Measurements from ENCODE around the gene BCLAF1.

Gene BCLAF1, protein sequence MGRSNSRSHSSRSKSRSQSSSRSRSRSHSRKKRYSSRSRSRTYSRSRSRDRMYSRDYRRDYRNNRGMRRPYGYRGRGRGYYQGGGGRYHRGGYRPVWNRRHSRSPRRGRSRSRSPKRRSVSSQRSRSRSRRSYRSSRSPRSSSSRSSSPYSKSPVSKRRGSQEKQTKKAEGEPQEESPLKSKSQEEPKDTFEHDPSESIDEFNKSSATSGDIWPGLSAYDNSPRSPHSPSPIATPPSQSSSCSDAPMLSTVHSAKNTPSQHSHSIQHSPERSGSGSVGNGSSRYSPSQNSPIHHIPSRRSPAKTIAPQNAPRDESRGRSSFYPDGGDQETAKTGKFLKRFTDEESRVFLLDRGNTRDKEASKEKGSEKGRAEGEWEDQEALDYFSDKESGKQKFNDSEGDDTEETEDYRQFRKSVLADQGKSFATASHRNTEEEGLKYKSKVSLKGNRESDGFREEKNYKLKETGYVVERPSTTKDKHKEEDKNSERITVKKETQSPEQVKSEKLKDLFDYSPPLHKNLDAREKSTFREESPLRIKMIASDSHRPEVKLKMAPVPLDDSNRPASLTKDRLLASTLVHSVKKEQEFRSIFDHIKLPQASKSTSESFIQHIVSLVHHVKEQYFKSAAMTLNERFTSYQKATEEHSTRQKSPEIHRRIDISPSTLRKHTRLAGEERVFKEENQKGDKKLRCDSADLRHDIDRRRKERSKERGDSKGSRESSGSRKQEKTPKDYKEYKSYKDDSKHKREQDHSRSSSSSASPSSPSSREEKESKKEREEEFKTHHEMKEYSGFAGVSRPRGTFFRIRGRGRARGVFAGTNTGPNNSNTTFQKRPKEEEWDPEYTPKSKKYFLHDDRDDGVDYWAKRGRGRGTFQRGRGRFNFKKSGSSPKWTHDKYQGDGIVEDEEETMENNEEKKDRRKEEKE

DNA sequence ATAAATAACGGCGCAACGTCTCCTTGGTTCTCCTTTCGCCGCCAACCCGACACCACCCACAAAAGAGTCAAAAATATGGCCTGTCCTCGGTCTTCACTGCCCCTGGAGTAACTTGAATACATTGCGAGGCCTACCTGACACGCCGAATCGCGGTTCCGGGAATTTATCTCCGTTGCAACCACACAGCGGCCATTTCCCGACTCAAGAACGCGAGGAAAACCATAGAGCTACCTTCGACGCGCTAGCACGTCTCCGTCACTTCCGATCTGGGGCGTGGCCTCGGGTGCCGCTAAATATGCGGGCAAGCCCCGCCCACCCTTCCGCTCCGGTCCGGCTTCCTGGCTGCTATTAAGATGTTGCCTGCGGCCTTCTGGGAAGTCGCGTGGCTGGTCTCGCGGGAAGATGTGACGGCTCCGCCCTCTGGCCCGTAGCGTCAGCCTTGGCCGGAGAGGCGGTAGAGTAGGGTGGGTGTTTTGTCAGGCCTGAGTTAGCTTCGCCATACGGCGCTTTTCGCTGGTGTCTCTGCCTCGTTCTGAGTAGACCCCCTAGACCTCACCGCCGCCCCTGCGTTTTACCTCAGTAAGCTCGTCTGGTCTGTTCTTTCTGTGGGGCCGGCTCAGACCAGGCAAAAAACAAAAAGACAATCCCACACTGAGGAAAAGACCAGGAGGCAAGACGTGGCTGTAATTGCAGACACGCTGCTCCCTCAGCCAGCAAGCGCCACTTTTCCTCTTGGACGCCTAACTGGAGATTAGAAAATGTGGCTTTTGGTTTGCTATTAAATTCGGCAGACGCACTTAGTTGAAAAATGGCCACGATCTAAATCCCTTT is at the start of gene BCLAF1:
Gene BCLAF1 (minus strand): TSS at position 268 of the 831 bp plus-strand sequence. CDS start 9,980 bp downstream, outside the sequence.
- Histone ChIP-seq H3K36me3 (ENCODE audit: control insufficient read depth, insufficient read depth, low read length) (peaks cover 2% of the 10 kb centered on the region), H3K4me3 (ENCODE audit: low read length) (peak within 1 kb of the TSS; percentile 100), H3K27ac (ENCODE audit: low read depth, low read length) (peak within 1 kb of the TSS; percentile 100), H3K9ac (ENCODE audit: low read length) (peak within 1 kb of the TSS; percentile 100), H3K4me1 (ENCODE audit: control insufficient read depth, insufficient read depth, low read length) (peaks cover 17% of the 10 kb centered on the region), H3K27me3 (ENCODE audit: control insufficient read depth, insufficient read depth, low read length) (no peaks in the 10 kb centered on the region)

DNA sequence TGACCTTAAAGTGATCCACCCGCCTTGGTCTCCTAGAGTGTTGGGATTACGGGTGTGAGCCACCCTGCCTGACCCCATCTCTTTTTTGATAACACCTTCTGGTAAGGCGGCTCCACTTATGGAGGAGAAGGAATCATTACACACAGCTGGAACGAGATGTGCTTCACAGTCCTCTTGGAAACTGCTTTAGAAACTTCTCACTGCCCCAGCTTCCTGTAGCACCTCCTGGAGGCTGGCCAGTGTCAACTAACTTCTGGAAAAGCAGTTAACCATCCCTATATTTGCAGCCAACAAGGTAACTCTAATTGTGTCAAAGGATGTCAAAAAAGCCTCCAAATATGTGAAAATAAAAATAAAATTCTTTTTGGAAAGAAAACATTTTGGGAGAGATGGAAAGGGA is 48.8 kb upstream of the BCLAF1 start:
- Histone ChIP-seq H3K36me3 (ENCODE audit: control insufficient read depth, insufficient read depth, low read length) (no peaks in the 10 kb centered on the region), H3K4me1 (ENCODE audit: control insufficient read depth, insufficient read depth, low read length) (no peaks in the 10 kb centered on the region), H3K27me3 (ENCODE audit: control insufficient read depth, insufficient read depth, low read length) (no peaks in the 10 kb centered on the region), H3K9ac (ENCODE audit: low read length) (no peak overlapping the region), H3K27ac (ENCODE audit: low read depth, low read length) (no peak overlapping the region), H3K4me3 (ENCODE audit: low read length) (no peak overlapping the region)

DNA sequence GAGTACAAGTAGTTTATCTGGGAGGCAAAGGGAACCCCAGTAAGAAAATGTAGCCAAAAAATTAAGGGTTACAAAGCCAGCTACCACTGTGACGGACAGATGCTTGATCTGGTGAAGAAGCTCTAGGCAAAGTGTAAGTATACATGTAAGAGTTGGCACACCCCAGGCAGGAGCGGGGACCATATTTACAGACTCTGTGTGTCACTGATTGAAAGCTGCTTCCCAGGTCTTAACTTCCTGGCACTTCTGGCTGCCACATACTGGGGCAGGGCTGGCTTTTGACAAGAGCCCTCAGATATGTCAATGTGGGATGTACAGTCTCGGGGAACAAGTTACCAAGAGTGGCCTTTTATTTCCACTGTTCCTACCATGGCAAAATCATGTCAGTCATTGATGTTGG is 48.0 kb upstream of the BCLAF1 start:
- no peak overlapping the region for H3K9ac ChIP-seq (ENCODE audit: low read length)
- H3K36me3 ChIP-seq (ENCODE audit: control insufficient read depth, insufficient read depth, low read length), result no peaks in the 10 kb centered on the region
- H3K27me3 ChIP-seq (ENCODE audit: control insufficient read depth, insufficient read depth, low read length), result no peaks in the 10 kb centered on the region
- no peak overlapping the region for H3K27ac ChIP-seq (ENCODE audit: low read depth, low read length)
- H3K4me1 ChIP-seq (ENCODE audit: control insufficient read depth, insufficient read depth, low read length), result no peaks in the 10 kb centered on the region
- no peak overlapping the region for H3K4me3 ChIP-seq (ENCODE audit: low read length)

DNA sequence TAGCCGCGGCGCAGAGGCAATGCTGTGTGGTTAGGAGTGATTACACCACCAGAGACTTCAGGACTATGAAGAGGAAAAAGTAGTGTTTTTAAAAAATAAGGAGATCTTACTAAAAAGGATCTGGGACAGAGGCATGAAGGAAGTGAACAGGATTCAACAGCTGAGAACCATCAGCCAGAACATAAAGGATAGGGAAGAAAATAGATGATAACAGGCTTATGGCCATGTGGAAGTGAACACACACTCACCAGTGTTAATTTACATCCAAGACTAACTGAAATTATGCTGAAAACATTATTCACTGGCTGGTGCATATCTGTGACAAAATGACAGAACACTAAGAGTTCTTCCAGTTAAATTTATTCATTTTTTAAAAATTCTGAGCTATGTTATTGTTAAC is 47.5 kb upstream of the BCLAF1 start:
- Histone ChIP-seq H3K36me3 (ENCODE audit: control insufficient read depth, insufficient read depth, low read length) (no peaks in the 10 kb centered on the region), H3K27me3 (ENCODE audit: control insufficient read depth, insufficient read depth, low read length) (no peaks in the 10 kb centered on the region), H3K9ac (ENCODE audit: low read length) (no peak overlapping the region), H3K4me1 (ENCODE audit: control insufficient read depth, insufficient read depth, low read length) (no peaks in the 10 kb centered on the region), H3K27ac (ENCODE audit: low read depth, low read length) (no peak overlapping the region), H3K4me3 (ENCODE audit: low read length) (no peak overlapping the region)

DNA sequence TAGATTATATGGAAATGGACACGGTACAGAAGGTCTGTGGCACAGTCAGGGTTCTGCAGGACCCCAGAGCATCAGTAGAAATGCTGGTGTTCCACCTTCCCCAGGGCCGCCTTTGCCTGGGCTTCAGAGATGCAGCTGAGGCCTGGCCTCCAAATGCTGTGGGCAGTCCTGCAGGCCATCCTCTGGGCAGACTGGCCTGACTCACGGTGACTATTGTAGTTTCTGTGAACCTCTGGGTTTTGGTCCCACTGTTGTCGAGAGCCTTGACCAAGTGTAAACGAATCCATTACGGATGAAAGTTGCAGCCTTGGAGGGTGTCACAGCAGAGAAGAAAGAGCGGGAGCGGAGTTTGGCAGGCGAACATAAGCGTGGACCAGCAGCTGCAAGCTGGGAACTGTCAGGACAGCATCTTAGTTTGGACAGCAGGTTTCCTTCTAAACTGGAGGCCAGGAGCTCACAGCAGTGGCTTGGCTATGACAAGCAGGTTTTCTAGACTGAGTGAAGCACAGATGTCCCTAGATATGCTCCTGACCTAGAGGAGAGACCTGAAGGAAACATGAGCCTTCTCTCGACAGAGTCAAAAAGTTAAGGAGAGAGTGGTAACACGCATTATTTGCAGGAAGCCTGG is 46.2 kb upstream of the BCLAF1 start:
- Histone ChIP-seq H3K27me3 (ENCODE audit: control insufficient read depth, insufficient read depth, low read length) (no peaks in the 10 kb centered on the region), H3K4me3 (ENCODE audit: low read length) (no peak overlapping the region), H3K4me1 (ENCODE audit: control insufficient read depth, insufficient read depth, low read length) (no peaks in the 10 kb centered on the region), H3K9ac (ENCODE audit: low read length) (no peak overlapping the region), H3K36me3 (ENCODE audit: control insufficient read depth, insufficient read depth, low read length) (no peaks in the 10 kb centered on the region), H3K27ac (ENCODE audit: low read depth, low read length) (no peak overlapping the region)

DNA sequence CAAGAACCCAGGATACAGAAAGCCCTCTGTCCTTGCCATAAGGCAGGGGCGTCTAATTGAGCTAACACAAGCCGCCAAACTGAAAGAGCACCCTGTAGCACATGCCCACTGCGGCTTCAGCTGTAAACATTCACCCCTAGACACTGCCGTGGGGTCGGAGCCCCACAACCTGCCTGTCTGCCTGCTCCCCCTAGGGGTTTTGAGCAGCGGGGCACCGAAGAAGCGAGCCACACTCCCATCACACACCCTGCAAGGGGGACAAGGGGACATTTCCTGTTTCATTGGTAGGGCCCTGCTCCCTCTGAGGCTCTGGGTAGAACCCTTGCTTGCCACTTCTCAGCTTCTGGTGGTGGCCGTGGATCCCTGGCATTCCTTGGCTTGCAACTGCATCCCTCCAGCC is 45.2 kb upstream of the BCLAF1 start:
- Histone ChIP-seq H3K4me3 (ENCODE audit: low read length) (no peak overlapping the region), H3K4me1 (ENCODE audit: control insufficient read depth, insufficient read depth, low read length) (no peaks in the 10 kb centered on the region), H3K9ac (ENCODE audit: low read length) (no peak overlapping the region), H3K27me3 (ENCODE audit: control insufficient read depth, insufficient read depth, low read length) (no peaks in the 10 kb centered on the region), H3K36me3 (ENCODE audit: control insufficient read depth, insufficient read depth, low read length) (no peaks in the 10 kb centered on the region), H3K27ac (ENCODE audit: low read depth, low read length) (no peak overlapping the region)

DNA sequence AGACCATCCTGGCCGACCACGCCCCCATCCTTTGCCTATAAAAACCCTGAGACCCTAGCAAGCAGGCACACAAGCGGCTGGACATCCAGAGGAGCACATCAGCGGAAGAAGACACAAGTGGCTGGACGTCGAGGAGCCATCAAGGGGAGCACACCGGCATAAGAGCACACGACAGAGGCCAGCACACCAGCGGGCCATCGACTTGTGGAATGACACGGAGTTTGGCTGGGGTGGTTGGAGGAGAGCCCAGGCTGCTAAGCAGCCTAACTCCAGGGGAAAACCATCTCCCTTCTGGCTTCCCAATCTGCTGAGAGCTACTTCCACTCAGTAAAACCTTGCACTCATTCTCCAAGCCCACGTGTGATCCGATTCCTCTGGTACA is 44.8 kb upstream of the BCLAF1 start:
- Histone ChIP-seq H3K27ac (ENCODE audit: low read depth, low read length) (no peak overlapping the region), H3K9ac (ENCODE audit: low read length) (no peak overlapping the region)

DNA sequence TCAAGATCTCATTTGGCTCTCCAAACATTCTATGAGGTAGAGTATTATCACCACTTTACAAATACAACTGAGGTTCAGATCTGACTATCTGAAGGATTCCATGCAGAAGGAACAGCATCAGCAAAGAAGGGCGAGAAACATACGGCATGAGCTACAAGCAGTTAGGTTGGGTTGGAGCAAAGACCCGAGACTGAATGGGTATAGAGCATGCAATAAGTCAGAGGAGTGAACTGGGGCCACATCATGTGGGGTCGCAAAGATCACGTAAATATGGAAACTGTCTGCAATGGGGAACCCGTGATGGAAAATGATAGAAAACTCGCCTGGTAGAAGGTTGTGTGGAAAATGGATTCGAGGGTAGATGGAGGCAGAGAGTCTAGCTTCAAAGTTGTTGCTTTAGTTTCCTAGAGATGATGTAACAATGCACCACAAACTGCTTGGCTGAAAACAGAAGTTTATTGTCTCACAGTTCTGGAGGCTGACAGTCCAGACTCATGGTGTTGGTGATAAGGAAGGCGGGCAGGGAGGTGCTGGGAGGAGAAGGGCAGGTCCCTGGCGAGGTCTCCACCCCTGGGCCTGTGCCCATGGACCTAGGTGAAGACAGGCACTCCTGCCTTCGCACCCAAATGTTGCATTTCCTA is 44.3 kb upstream of the BCLAF1 start:
- H3K4me1 ChIP-seq (ENCODE audit: control insufficient read depth, insufficient read depth, low read length), result no peaks in the 10 kb centered on the region
- no peak overlapping the region for H3K9ac ChIP-seq (ENCODE audit: low read length)
- H3K27me3 ChIP-seq (ENCODE audit: control insufficient read depth, insufficient read depth, low read length), result no peaks in the 10 kb centered on the region
- H3K4me3 ChIP-seq (ENCODE audit: low read length), result no peak overlapping the region
- H3K36me3 ChIP-seq (ENCODE audit: control insufficient read depth, insufficient read depth, low read length), result no peaks in the 10 kb centered on the region
- no peak overlapping the region for H3K27ac ChIP-seq (ENCODE audit: low read depth, low read length)

More for the DNA sequence above, 44.8 kb upstream of the BCLAF1 start:
- H3K4me3 ChIP-seq (ENCODE audit: low read length), result no peak overlapping the region
- no peaks in the 10 kb centered on the region for H3K4me1 ChIP-seq (ENCODE audit: control insufficient read depth, insufficient read depth, low read length)
- H3K27me3 ChIP-seq (ENCODE audit: control insufficient read depth, insufficient read depth, low read length), result no peaks in the 10 kb centered on the region
- no peaks in the 10 kb centered on the region for H3K36me3 ChIP-seq (ENCODE audit: control insufficient read depth, insufficient read depth, low read length)

DNA sequence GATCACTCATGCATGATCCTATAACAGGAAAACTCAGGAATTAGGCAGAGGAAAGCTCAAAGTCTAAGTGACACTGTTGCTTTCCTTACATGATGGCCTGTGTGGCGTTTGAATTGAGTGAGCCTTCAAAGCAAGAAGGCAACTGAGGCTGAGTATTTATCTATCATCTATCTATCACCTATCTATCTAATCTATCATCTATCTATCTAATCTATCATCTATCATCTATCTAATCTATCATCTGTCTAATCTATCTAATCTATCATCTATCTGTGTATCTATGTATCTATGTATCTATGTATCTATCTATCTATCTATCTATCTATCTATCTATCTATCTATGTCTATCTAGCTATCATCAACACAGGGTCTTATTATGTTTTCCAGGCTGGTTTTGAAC is 41.8 kb upstream of the BCLAF1 start:
- Histone ChIP-seq H3K27ac (ENCODE audit: low read depth, low read length) (no peak overlapping the region), H3K9ac (ENCODE audit: low read length) (no peak overlapping the region), H3K36me3 (ENCODE audit: control insufficient read depth, insufficient read depth, low read length) (no peaks in the 10 kb centered on the region), H3K4me3 (ENCODE audit: low read length) (no peak overlapping the region), H3K27me3 (ENCODE audit: control insufficient read depth, insufficient read depth, low read length) (no peaks in the 10 kb centered on the region), H3K4me1 (ENCODE audit: control insufficient read depth, insufficient read depth, low read length) (peaks cover 2% of the 10 kb centered on the region)

DNA sequence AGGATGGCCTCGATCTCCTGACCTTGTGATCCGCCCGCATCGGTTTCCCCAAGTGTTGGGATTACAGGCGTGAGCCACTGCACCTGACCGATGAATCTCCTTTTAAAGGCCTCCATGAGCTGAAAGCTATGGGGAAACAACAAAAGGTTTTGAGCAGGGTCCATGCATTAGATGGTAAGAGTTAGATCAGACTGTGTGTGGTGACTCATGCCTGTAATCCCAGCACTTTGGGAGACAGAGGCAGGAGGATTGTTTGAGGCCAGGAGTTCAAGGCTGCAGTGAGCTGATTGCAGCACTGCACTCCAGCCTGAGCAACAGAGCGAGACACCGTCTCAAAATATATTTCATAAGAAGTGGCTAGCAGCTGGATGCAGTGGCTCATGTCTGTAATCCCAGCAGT is 41.0 kb upstream of the BCLAF1 start:
- Histone ChIP-seq H3K27me3 (ENCODE audit: control insufficient read depth, insufficient read depth, low read length) (no peaks in the 10 kb centered on the region), H3K9ac (ENCODE audit: low read length) (no peak overlapping the region), H3K4me1 (ENCODE audit: control insufficient read depth, insufficient read depth, low read length) (peaks cover 3% of the 10 kb centered on the region), H3K27ac (ENCODE audit: low read depth, low read length) (no peak overlapping the region), H3K36me3 (ENCODE audit: control insufficient read depth, insufficient read depth, low read length) (no peaks in the 10 kb centered on the region), H3K4me3 (ENCODE audit: low read length) (no peak overlapping the region)

DNA sequence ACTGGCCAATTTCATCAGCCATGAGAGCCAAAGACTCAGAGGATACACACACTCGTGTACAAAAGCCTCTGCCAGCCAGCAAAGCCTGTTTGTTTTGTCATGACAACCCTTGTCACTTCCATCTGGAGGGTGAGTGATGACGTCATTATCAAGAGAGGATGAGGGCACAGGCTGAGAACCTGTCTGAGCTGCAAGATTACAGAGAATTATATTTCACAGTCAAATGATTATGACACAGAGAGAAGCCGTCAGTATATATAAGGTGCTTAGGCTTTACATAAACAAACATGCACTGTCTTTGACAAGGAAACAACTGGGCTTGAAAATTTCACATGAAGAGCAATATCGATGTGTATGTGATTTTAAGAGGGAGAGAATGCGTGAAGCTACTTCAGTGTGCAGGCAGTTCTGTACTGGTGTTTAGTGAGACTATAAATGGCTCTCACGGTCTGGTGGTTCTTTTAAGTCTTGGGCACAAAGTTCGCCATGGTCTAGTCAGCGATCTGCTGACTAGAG is 36.5 kb upstream of the BCLAF1 start:
- Histone ChIP-seq H3K4me1 (ENCODE audit: control insufficient read depth, insufficient read depth, low read length) (peaks cover 5% of the 10 kb centered on the region), H3K4me3 (ENCODE audit: low read length) (no peak overlapping the region), H3K9ac (ENCODE audit: low read length) (no peak overlapping the region), H3K36me3 (ENCODE audit: control insufficient read depth, insufficient read depth, low read length) (no peaks in the 10 kb centered on the region), H3K27me3 (ENCODE audit: control insufficient read depth, insufficient read depth, low read length) (no peaks in the 10 kb centered on the region), H3K27ac (ENCODE audit: low read depth, low read length) (peak overlapping the region; percentile 23)

Measured in rectal smooth muscle tissue (tissue), 1 donor.